IMR-90 (cell line): ENCODE data around the gene ZNF764. TPM values are rescaled to one million over a fixed set of nuclear protein-coding genes. Genes with fewer than 3 reads are reported as not detected.

Source experiments
- ATAC-seq: fragments of 200-7000 bp; cut with Tn5 transposase; 2 replicates; pipeline ENCODE4 v1.9.1; 2020; ENCODE audit warnings: low read depth, mild to moderate bottlenecking, moderate library complexity
- BruUV-seq: library from RNA; stranded (reverse); fragments of 400-500 nt; replicated peaks from 2 replicates; lab custom pipeline; 2021; lab: Mats Ljungman, UMichigan
- CTCF ChIA-PET: fragments of 300-600 bp; formaldehyde crosslinking; extraction: SDS; loops from one replicate; lab custom pipeline; 2021; ENCODE audit warnings: antibody characterized with exemption; lab: Yijun Ruan, JAX
- POLR2A ChIA-PET: fragments of 300-600 bp; sonication (Branson Sonifier 250); formaldehyde crosslinking; loops from one replicate; lab custom pipeline; 2022; ENCODE audit warnings: antibody characterized with exemption; ENCODE audit not compliant: unreplicated experiment; lab: Charles Lee
- DNase-seq: peaks from one replicate; pipeline ENCODE4 v3.0.0; 2013
- H2AFZ ChIP-seq: replicated peaks from 2 replicates; pipeline ENCODE3; 2013; ENCODE audit warnings: low read length, mild to moderate bottlenecking; ENCODE audit not compliant: poor library complexity
- H2AK5ac ChIP-seq: 2 replicates; pipeline ENCODE4 v1.6.1; 2013; ENCODE audit warnings: low read depth, low read length, inconsistent platforms
- H2AK9ac ChIP-seq: replicated peaks from 2 replicates; pipeline ENCODE3; 2013; ENCODE audit warnings: mild to moderate bottlenecking, low read depth, low read length, moderate library complexity; ENCODE audit not compliant: poor library complexity
- H2BK120ac ChIP-seq: 2 replicates; pipeline ENCODE4 v1.6.1; 2013; ENCODE audit warnings: low read depth, low read length, inconsistent platforms
- H2BK15ac ChIP-seq: 3 replicates; pipeline ENCODE4 v1.6.1; 2013; ENCODE audit warnings: low read depth, low read length, inconsistent platforms
- H2BK20ac ChIP-seq: 2 replicates; pipeline ENCODE4 v1.6.1; 2013; ENCODE audit warnings: low read depth, mild to moderate bottlenecking, inconsistent platforms, low read length, moderate library complexity
- H2BK5ac ChIP-seq: 2 replicates; pipeline ENCODE4 v1.6.1; 2013; ENCODE audit warnings: mild to moderate bottlenecking, low read depth, low read length, inconsistent platforms; ENCODE audit not compliant: poor library complexity, severe bottlenecking
- H3K14ac ChIP-seq: replicated peaks from 2 replicates; pipeline ENCODE4 v1.6.1; 2013; ENCODE audit warnings: low read depth, low read length, inconsistent platforms
- H3K18ac ChIP-seq: 2 replicates; pipeline ENCODE4 v1.6.1; 2013; ENCODE audit warnings: low read depth, low read length, control low read depth
- H3K23ac ChIP-seq: 2 replicates; pipeline ENCODE4 v1.6.1; 2013; ENCODE audit warnings: low read depth, low read length, inconsistent platforms
- H3K27ac ChIP-seq: 2 replicates; pipeline ENCODE4 v1.5.1; 2013; ENCODE audit warnings: mild to moderate bottlenecking, control low read depth, low read length; ENCODE audit not compliant: insufficient read depth
- H3K27me3 ChIP-seq: 2 replicates; pipeline ENCODE4 v1.6.1; 2013; ENCODE audit warnings: low read length; ENCODE audit not compliant: control insufficient read depth, insufficient read depth
- H3K36me3 ChIP-seq: 2 replicates; pipeline ENCODE4 v1.6.1; 2013; ENCODE audit warnings: low read length, mixed read lengths; ENCODE audit not compliant: control insufficient read depth, insufficient read depth
- H3K4ac ChIP-seq: 2 replicates; pipeline ENCODE4 v1.6.1; 2013; ENCODE audit warnings: low read depth, low read length, inconsistent platforms
- H3K4me1 ChIP-seq: 2 replicates; pipeline ENCODE4 v1.6.1; 2013; ENCODE audit warnings: low read length, mixed read lengths; ENCODE audit not compliant: control insufficient read depth, insufficient read depth
- H3K4me2 ChIP-seq: 2 replicates; pipeline ENCODE4 v1.6.1; 2013; ENCODE audit warnings: low read depth, mild to moderate bottlenecking, control low read depth, low read length, moderate library complexity
- H3K4me3 ChIP-seq: 2 replicates; pipeline ENCODE4 v1.5.1; 2013; ENCODE audit warnings: low read depth, mild to moderate bottlenecking, control low read depth, low read length, moderate library complexity; ENCODE audit not compliant: insufficient read depth
- H3K56ac ChIP-seq: 2 replicates; pipeline ENCODE4 v1.6.1; 2013; ENCODE audit warnings: low read length, inconsistent platforms; ENCODE audit not compliant: insufficient read depth; ENCODE audit errors: extremely low read depth
- H3K79me1 ChIP-seq, 2 experiments: 2 replicates each; pipeline ENCODE4 v1.6.1; 2013; ENCODE audit warnings: low read length in 2 of 2, inconsistent platforms in 1 of 2, low read depth in 1 of 2
- H3K9ac ChIP-seq: 2 replicates; pipeline ENCODE4 v1.6.1; 2013; ENCODE audit warnings: low read depth, low read length, control low read depth
- H3K9me1 ChIP-seq: 2 replicates; pipeline ENCODE4 v1.6.1; 2013; ENCODE audit warnings: low read length, inconsistent platforms; ENCODE audit not compliant: insufficient read depth
- H3K9me3 ChIP-seq: 2 replicates; pipeline ENCODE4 v1.6.1; 2013; ENCODE audit warnings: low read length; ENCODE audit not compliant: control insufficient read depth, insufficient read depth
- H4K20me1 ChIP-seq: 2 replicates; pipeline ENCODE4 v1.6.1; 2013; ENCODE audit warnings: low read length, inconsistent platforms; ENCODE audit not compliant: insufficient read depth
- H4K5ac ChIP-seq: 2 replicates; pipeline ENCODE4 v1.6.1; 2013; ENCODE audit warnings: mild to moderate bottlenecking, low read depth, low read length, control low read depth
- H4K8ac ChIP-seq, 2 experiments: 2 replicates each; pipeline ENCODE4 v1.6.1; 2013; ENCODE audit warnings: low read depth in 2 of 2, low read length in 2 of 2, control low read depth in 1 of 2, inconsistent platforms in 1 of 2
- H4K91ac ChIP-seq: 2 replicates; pipeline ENCODE4 v1.6.1; 2013; ENCODE audit warnings: low read depth, low read length, inconsistent platforms; ENCODE audit not compliant: insufficient read depth
- BHLHE40 ChIP-seq: fragments of 150-350 bp; IDR thresholded peaks from 2 replicates; pipeline ENCODE4 v1.6.1; 2016; ENCODE audit warnings: mild to moderate bottlenecking, low read depth, low read length
- CEBPB ChIP-seq: IDR thresholded peaks from 2 replicates; pipeline ENCODE4 v1.6.1; 2012; ENCODE audit warnings: low read depth, low read length, improper control_type of control experiment
- MAFK ChIP-seq: IDR thresholded peaks from 2 replicates; pipeline ENCODE4 v1.6.1; 2012; ENCODE audit warnings: low read depth, low read length, improper control_type of control experiment
- MAZ ChIP-seq: IDR thresholded peaks from 2 replicates; pipeline ENCODE4 v1.6.1; 2012; ENCODE audit warnings: low read depth, mild to moderate bottlenecking, low read length, improper control_type of control experiment, moderate library complexity, borderline replicate concordance
- MXI1 ChIP-seq: IDR thresholded peaks from 2 replicates; pipeline ENCODE4 v1.6.1; 2012; ENCODE audit warnings: low read depth, mild to moderate bottlenecking, low read length, moderate library complexity, borderline replicate concordance
- NFE2L2 ChIP-seq: fragments of 150-350 bp; IDR thresholded peaks from 2 replicates; pipeline ENCODE4 v1.6.1; 2016; ENCODE audit warnings: low read depth, mild to moderate bottlenecking, low read length
- RAD21 ChIP-seq: IDR thresholded peaks from 2 replicates; pipeline ENCODE4 v1.6.1; 2012; ENCODE audit warnings: low read length, improper control_type of control experiment
- RFX5 ChIP-seq: IDR thresholded peaks from 2 replicates; pipeline ENCODE4 v1.8.0; 2012; ENCODE audit warnings: low read depth, mild to moderate bottlenecking, low read length, moderate library complexity
- SMC3 ChIP-seq: fragments of 150-350 bp; IDR thresholded peaks from 2 replicates; pipeline ENCODE4 v1.6.1; 2016; ENCODE audit warnings: low read depth, mild to moderate bottlenecking, antibody characterized with exemption, low read length, moderate library complexity
- WGBS, 2 experiments: methylation state at CpG; one replicate each; pipeline versions ENCODE4 v1.1.5 to v1.1.7; 2013; ENCODE audit warnings: missing lambda C conversion rate in 2 of 2; ENCODE audit not compliant: insufficient read length in 1 of 2; ENCODE audit errors: extremely low coverage in 2 of 2; 5-methylcytosine and 5-hydroxymethylcytosine counted together
- dilution Hi-C: fragments of 300-500 bp; cut with HindIII; formaldehyde crosslinking; loops from one replicate; pipeline ENCODE4 v1.14.3; 2018; ENCODE audit warnings: low sequenced_read_pairs; ENCODE audit not compliant: unreplicated experiment
- in situ Hi-C: fragments of 300-500 bp; cut with MboI; formaldehyde crosslinking; loops from 3 replicates; pipeline ENCODE4 v1.14.3; 2019; ENCODE audit warnings: low sequenced_read_pairs, inconsistent platforms, mixed read lengths
- intact Hi-C: fragments of 100-400 bp; cut with micrococcal nuclease; formaldehyde crosslinking; loops from 2 replicates; pipeline ENCODE4 v1.10.0; 2022
- polyA plus RNA-seq, 3 experiments: library from polyadenylated mRNA; depleted of rRNA; stranded (reverse); fragments of >200 nt; gene quantifications; 2 replicates each; pipeline ENCODE4 v1.2.3, GENCODE V29; 2012; ENCODE audit warnings: low replicate concordance in 1 of 3
- total RNA-seq: library from RNA; depleted of rRNA; stranded (reverse); fragments of >200 nt; gene quantifications from 2 replicates; pipeline ENCODE4 v1.2.3, GENCODE V29; 2012
- TF ChIP-seq, protein P1 (sequence below): conservative IDR thresholded peaks from 2 replicates; pipeline ENCODE4 v1.5.1; 2012; ENCODE audit warnings: mild to moderate bottlenecking, low read depth, low read length, improper control_type of control experiment

ZNF764 gene
- total and polyA plus RNA-seq, 2 of the 4 experiments (the other 2 are of a cell fraction), result 2.2 to 4.6 TPM

DNA sequence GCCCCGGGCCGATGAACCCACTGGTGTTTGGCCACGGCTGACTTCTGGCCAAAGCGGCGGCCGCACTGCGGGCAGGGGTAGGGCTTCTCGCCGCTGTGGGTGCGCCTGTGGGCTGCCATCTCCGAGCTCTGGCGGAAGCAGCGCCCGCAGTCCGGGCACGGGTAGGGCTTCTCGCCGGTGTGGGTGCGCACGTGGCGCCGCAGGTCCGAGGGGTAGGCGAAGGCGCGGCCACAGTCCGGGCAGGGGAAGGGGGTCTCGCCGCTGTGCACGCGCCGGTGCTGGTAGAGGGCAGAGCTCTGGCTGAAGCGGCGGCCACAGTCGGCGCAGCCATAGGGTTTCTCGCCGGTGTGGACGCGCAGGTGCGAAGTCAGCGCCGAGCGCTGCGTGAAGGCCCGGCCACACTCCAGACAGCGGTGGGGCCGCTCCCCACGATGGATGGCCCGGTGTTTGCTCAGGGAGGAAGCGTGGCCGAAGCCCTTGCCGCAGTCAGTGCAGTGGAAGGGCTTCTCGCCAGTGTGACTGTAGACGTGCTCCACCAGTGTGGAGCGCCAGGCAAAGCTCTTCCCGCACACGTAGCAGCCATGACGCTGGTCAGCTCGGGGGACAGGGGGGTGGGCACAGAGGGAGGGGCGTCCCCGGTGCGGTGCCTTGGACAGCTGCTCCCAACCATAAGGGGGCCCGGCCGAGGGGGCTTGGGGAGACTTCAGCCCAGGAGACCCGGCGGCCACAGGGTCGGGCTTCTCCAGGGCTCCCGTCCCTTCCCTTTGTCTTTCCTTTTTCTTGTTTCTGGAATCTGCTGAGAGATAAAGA lies 2.7 kb downstream of the ZNF764 start (continued):
- TF ChIP-seq BHLHE40, result no peak

DNA sequence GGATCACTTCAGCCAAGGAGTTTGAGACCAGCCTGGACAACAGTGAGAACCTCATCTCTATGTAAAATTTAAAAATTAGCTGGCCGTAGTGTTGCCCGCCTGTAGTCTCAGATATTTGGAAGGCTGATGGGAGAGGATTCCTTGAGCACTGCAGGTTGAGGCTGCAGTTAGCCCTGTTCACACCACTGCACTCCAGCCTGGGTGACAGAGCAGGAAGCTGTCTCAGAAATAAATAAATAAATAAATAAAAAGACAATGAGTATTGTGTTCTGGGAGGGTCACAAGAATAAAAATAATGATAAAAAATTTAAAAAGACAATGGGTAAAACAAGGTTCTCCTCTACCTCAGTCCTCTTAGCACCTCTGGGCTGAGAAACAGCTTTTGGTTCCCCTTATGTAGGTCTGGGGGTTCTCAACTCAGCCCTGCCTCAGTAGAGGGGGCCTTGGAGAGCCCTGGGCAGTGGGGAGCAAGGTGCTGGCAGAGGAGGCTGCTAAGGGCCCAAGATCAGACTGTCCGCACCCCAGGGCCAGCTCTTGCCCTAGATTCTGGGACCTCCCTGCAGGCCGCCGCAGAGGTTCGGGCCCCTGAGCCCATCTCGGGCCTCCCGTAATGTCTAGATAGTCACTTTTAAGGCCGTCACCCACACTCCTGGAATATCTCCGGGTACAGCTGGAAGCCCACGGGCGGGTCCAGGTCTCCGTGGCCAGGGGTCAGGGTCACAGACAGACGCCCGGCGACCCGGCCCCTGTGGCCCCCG lies 3.4 kb downstream of the ZNF764 start:
- Histone ChIP-seq H4K20me1 (no peaks in the 10 kb centered on the region; the same call in 1 of the 2 replicates), H3K23ac (no peak overlapping the region), H2AFZ (no peak overlapping the region), H4K5ac (no peak overlapping the region), H3K4me2 (no peak overlapping the region), H3K79me1 (peaks cover 16 to 43% of the 10 kb centered on the region in 2 experiments; a peak in 2 of 4 replicates), H3K9ac (no peak overlapping the region), H3K4me3 (no peak overlapping the region), H3K9me3 (no peaks in the 10 kb centered on the region), H2BK120ac (no peak overlapping the region), H2AK5ac (no peak overlapping the region), H3K4me1 (no peaks in the 10 kb centered on the region), H2BK20ac (no peak overlapping the region), H2AK9ac (no peak overlapping the region), H3K9me1 (peaks cover 4% of the 10 kb centered on the region; the same call in 1 of the 2 replicates), H3K36me3 (peaks cover 23% of the 10 kb centered on the region), H4K8ac (no peak overlapping the region), H3K56ac (no peak overlapping the region), H3K27me3 (no peaks in the 10 kb centered on the region), H3K14ac (no peak overlapping the region), H3K18ac (no peak overlapping the region), H4K91ac (no peak overlapping the region), H2BK15ac (no peak overlapping the region), H3K4ac (no peak overlapping the region), H2BK5ac (no peak overlapping the region), H3K27ac (no peak overlapping the region)
- BruUV-seq, result no TSS peak
- DNase-seq (no peak), ATAC-seq (no peak)
- intact Hi-C loops (no loop called here), dilution Hi-C loops (no loop called here), in situ Hi-C loops (no loop called here)
- ChIA-PET POLR2A (no interaction called here), CTCF (no interaction called here)
- no peak for TF ChIP-seq BHLHE40
- no peak for TF ChIP-seq SMC3
- TF ChIP-seq RAD21, result no peak
- no peak for TF ChIP-seq RFX5
- TF ChIP-seq MXI1, result no peak
- no peak for TF ChIP-seq NFE2L2
- TF ChIP-seq MAFK, result no peak
- TF ChIP-seq CEBPB, result no peak
- TF ChIP-seq, protein P1, sequence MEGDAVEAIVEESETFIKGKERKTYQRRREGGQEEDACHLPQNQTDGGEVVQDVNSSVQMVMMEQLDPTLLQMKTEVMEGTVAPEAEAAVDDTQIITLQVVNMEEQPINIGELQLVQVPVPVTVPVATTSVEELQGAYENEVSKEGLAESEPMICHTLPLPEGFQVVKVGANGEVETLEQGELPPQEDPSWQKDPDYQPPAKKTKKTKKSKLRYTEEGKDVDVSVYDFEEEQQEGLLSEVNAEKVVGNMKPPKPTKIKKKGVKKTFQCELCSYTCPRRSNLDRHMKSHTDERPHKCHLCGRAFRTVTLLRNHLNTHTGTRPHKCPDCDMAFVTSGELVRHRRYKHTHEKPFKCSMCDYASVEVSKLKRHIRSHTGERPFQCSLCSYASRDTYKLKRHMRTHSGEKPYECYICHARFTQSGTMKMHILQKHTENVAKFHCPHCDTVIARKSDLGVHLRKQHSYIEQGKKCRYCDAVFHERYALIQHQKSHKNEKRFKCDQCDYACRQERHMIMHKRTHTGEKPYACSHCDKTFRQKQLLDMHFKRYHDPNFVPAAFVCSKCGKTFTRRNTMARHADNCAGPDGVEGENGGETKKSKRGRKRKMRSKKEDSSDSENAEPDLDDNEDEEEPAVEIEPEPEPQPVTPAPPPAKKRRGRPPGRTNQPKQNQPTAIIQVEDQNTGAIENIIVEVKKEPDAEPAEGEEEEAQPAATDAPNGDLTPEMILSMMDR, result no peak
- no peak for TF ChIP-seq MAZ
- 95% methylated on average over 12 of the region's 18 CpGs; no CpG with 5 or more reads in 1 of the 2 experiments for WGBS, 2 experiments
